DMS53 treated with DMSO at 0.1 percent for 48 hours (cell line): Measurements from ENCODE around the gene C20orf96.
"Not testable (repeated sequence)": the region's sequence is repeated elsewhere in the genome, so short reads cannot be mapped to it uniquely, and the experiment has no call there.

Experiments used
- DNase-seq: peaks from one replicate; lab custom pipeline; 2025; ENCODE audit not compliant: unreplicated experiment; lab: John Stamatoyannopoulos, UW

The C20orf96 gene

DNA sequence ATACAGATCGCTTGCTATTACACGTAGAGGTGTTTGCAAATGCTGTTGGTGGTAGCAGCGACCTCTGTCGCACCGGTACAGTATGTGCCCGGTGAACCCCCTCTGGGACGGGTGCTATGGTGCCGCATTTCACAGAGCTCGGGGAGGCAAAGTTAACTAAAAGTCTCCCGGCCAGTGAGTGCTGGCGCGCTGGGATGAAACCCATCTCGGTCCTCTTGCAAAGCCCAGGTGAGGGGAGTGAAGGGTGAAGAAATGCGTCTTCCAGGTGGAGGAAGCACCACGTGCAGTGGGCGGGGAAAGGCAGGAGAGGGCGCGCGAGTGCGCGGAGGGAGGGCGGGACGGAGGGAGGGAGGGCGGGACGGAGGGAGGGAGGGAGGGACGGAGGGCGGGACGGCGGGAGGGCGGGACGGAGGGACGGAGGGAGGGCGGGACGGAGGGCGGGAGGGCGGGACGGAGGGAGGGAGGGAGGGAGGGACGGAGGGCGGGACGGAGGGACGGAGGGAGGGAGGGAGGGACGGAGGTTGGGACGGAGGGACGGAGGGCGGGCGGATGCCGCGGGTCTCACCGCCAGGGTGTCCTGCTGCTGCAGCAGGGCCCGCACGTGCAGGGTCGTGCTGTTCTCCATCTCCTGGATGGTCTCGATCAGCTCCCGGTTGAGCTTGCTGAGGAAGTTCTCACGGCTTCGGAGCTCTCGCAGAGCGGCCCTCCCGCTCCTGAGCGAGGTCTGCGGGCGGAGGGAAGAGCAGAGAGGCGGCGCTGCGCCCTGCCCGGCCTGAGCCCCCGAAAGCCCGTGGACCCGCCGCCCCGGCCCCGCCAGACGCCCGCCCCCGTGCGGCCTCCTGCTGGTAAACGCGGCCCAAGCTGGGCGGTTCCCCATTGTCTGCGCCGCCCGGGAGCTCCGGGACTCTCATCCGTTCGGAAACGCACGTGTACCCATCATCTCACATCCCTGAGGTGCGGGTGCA lies 11.7 kb downstream of the C20orf96 start:
- DNase-seq, result no peak

DNA sequence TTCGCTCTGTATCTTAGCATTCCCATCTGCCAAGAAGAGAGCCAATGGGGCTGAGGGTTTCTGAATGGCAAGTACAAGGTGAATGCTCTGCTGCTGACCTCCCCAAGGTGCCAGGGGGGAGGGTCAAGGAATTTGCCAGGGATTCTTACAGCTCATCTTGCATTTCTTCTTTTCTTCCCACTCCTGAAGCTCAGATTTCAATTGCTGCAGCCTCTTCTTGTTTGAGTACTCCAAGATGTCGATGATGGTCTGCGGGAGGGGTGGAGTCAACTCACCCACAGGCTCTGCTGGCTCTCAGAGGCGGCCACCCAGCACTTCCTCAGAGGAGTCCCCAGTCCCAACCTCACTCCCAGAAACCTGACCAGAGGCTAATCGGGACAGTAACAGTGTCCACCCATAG lies 12.4 kb downstream of the C20orf96 start:
- DNase-seq, result no peak

DNA sequence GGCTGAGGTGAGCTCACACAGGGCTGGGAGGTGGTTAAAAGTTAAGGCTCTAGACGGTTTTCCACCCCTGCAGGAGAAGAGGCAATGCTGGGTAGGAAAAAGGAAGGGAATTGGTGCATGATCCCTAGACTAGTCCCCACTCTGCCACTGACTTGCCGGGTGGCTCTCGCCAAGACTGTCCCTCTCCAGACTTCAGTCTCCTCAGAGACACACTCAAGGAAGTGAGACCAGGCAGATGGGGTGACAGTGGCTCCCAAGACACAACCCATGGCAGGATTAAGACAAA lies 13.1 kb downstream of the C20orf96 start:
- DNase-seq, result no peak

DNA sequence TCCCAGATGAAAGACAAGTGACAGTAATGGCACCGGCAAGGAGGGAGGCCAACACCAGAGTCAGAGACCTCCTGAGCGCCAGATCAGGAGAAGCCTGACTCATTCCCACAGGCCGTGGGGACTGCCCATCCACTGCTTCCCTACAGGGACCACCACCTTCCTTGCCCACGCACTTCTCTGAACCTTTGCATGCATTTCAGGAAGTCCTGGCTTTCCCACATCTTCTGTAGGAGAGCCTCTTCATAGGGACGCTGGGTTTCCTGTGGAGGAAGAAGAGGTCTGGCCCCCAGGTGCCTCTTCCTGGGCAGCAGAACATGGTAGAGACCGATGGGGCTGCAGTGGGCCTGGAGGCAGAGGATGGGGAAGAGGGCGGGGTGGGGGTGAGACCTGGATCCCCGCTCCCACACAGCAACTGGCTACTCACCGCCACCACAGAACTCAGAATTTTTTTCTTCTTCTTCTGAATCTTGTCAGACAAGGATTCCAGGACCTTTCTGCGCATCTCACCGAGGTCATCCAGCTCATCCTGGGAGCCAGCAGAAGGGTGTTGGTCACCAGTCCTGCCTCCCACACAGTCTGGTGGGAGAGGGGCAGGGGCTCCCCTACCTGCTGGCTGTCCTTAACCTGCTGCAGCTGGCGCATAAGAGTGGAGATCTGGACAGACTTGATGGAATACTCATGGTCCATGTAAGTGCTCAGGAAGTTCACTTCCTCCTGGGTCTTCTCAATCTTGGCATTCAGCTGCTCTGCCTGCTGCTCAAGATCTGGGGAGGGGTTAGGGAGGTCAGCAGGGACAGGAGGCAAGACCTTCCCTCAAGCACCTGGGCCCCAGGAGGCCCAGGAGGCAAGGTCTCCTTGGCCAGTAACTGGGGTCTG lies 13.7 kb downstream of the C20orf96 start:
- DNase-seq, result no peak

DNA sequence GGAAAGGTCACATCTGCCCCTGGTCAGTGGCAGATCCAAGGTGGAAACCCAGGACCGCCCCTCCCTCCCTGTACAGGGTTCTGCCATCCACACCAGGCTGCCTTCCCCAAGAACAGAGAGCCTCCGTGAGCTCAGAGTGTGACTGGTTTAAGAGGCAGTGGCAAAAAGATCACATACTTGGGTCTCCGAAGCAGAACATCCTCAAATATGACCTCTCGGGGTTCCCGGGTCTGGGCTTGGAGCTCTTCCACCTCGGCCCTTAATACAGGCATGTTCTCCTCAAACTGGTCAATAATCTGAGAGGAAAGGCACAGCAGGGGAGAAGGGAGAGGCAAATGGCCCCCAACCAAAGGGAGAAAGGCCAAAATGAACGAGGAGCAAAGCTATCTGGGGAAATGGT lies 14.8 kb downstream of the C20orf96 start:
- no peak for DNase-seq

DNA sequence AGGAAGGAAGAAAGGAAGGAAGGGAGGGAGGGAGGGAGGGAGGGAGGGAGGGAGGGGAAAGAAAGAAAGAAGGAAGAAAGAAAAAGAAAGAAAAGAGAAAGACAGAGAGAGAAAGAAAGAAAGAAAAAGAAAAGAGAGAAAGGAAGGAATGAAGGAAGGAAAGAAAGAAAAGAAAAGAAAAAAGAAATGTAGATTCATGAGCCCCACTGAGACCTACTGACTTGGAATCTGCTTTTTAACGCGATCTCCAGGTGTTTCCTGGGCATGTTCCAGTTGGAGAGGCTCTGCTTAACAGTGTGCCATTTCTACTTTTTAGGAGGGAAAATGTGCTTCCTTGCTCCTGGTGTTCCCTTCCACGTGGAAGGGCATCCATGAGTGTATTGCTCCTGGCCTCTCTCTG lies 16.7 kb downstream of the C20orf96 start:
- no peak for DNase-seq

DNA sequence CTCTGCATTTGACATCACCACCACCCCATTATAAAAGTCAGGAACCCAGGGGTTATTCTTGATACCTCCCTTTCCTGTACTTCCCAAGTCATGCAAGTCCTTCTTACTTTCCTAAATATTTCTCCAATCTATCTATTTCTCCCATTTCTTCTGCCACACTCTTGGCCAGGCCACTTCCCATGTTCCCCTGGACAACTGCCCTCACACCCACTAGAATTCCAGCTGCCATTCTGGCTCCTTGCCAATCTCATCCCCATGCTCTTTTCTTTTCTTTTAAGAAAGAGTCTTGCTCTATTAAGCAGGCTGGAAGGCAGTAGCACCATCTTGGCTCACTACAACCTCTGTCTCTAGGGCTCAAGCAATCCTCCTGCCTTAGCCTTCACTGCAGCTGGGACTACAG lies 17.8 kb downstream of the C20orf96 start:
- no peak for DNase-seq

DNA sequence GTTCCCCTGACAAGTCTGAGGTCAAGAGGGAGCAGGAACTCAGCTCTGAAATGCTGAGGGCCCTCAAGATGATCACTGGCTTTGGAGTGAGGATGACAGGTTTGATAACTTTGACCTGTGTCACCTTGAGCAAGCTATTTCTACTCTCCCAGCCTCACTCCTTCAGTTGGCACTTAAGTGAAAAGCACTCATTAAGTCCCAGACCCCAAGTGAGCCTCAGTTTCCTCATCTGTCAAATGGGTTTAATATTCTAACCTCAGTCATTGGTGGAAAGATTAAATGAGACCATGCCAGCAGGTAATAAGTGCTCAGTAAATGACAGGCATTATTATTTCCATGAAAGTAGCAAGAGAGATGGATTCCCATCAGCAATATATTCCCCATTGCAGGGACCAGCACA lies 19.0 kb downstream of the C20orf96 start:
- DNase-seq, result no peak

DNA sequence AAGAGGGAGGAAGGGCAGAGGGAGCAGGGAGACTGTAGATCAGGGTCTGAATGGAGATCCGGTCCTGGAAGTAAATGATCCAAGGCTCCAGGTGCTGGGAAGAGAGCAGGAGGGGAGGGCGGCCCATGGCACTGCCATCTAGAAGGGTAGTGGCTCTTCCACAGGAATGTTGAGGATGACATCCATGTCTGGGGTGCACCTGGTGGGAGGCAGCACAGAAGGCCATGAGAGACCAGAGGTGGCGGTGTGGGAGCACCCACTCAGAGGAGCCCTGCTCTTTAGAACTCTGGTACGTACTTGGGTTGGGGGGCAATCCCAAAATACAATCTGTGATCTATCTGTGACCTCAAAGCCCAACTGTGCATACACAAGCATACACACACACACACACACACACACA lies 19.5 kb downstream of the C20orf96 start:
- DNase-seq, result no peak

DNA sequence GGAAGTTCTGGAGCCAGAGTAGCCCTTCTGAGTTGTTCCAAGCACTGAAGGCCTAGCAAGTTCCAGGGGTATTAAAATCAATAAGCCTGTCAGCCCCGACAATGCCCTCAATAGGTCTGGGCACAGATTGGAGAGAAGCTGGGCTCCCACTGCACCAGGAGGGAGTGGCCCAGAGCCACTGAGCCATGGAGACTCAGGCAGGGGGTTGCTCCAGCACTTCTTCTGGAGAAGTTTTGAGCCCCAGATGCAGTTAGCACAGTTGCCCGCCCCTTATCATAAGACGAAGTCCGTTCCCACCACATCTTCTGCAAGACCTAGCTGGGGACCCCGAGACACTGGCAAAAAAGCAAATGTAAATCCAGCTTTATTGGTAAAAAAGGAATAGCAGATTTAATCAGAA lies 20.0 kb downstream of the C20orf96 start:
- no peak for DNase-seq

DNA sequence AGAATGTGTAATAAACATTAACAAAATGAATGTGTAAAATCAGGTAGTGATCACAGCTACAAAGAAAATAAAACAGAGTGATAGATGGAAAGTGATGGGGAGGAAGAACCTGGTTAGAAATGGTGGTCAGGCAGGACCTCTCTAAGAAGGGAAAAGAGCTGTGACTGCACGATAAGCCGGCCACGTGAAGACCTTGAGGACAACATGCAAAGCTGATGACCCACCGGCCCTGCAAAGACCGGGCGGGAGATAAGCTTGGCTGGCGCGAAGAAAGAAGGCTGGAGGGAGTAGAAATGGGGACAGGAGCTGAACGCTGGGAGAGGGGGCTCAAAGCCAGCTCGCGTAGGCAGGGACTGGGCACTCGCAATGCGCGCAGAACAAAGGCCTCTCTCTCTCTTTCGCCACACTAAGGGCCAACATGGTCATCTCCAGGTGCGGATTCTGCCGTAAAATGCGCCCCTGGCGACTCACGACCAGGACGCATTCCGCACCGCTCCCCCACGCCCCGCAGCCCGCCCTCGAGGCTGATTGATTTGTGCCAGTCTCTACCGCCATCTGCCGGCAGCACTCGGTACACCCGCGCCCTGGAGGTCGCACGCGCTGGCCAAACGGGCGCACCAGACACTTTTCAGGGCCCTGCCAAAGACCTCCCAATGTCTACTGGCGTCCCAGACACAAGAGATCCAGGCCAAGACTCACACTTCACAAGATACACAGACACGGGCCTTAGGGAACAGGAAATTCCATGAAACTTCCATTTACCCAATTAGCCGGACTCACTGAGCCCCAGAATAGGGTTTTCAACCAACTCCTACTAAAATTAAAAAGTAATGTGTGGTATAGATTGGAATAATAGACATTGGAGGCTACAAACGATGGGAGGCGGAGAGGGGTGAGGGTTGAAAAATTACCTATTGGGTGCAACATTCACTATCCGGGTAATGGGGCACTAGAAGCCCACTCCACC lies 23.7 kb downstream of the C20orf96 start:
- DNase-seq, result peak; percentile 71

DNA sequence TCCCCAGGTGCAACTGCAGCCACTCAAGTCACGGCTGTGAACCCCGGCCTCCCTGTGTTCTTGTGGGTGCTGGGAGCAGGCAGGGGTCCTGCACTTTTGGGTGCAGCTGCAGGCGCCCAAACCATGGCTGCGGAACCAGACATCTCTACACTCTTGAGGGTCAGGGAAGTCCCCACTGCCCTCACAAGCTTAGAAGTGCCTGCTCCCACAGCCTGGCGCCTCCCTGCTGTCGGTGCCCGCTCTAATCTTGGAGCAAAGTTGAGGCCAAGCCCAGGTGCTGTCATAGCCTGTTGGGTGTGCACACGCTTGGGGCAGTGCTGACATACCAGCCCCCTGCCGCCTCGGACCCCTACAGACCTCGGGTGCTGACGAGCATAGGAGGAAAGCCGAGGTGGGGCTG lies 26.8 kb downstream of the C20orf96 start:
- DNase-seq, result no peak

DNA sequence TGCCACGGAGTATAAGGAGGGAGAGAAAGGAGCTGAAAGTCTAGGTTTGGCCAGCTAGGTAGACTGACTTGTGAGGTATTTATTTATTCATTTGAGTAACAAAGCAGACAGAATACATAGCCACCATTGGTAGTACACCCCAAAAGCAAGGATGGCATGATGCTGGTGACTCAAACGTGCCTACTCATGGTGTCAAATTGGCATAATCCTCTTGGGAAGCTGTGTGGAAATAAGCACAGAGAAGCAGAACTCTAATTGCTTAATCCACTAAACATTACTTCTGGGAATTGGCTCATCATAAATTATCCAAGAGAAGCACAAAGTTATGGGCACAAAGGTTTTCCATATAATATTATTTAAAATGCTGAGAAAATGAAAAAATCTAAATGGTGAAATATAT lies 30.6 kb downstream of the C20orf96 start:
- DNase-seq, result no peak

DNA sequence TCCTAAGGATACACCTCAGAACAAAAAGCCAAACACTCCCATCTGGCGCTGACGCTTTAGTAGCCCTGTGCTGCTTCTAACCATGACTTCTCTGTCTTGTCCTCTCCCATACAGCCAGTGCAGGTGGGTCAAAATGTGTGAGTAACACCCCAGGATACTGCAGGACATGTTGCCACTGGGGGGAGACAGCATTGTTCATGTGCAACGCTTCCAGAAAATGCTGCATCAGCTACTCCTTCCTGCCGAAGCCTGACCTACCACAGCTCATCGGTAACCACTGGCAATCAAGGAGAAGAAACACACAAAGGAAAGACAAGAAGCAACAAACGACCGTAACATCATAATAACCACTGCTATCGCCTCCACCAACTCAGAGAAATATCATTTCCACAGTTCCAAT lies 31.6 kb downstream of the C20orf96 start:
- DNase-seq, result no peak

DNA sequence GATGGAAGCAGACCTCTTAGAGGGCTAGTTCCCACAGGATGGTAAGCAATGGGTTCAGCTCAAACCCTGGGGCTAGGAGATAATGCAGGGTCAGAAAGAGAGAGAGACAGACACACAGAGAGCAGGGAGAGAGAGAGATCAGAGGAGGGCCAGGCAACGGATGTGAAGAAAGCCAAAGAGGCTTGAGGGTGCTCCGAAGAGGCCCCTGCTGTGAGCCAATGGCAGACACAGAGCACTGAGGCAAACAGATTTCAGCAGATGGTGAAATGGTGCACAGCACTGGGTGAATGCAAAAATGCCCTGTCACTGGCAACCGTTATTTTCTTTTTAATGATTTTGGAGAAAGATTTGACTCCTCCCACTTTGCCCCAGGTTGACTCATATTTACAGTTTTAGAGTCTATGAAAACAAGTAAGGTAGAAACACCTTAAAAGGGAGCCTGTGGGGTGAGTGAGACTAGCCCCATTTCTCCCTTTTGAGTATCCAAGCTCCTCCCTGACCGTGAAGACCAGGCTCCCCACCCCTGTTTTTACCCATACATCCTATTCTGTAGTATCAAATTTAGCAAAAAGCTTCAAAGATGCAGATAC lies 32.2 kb downstream of the C20orf96 start:
- DNase-seq, result no peak

DNA sequence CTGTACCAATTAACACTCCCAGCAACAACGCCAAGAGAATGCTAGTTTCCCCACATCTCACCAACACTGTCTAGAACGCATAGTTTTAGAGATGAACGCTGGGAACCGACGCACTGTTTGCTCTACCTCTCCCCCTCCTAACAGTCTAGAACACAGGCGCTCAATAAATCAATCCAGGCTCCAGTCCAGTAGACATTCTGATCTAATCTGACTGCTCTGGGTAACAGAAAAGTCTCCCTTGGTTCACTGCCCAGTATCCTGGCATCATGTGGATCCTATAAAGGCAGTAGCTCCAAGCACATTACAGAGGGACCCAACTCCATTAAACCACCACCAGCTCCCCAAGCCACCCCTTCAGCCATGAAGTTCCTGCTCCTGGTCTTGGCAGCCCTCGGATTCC lies 33.1 kb downstream of the C20orf96 start, which contains the start of gene DEFB132:
TSS of gene DEFB132 (plus strand) at position 306 of the 400 bp plus-strand sequence. CDS start at position 361, 55 bp downstream.
- no peak for DNase-seq

DNA sequence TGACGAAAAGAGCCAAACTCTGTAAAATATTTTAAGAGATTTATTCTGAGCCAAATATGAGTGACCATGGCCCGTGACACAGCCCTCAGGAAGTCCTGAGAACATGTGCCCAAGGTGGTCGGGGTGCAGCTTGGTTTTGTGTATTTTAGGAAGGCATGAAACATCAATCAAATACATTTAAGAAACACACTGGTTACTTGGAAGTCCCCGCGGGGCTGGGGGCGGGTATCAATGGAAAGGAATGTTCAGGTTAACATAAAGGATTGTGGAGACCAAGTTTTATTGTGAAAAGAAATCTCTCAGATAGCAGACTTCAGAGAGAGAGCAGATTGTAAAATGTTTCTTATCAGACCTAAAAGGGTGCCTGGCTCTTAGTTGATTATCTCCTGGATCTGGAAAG lies 37.1 kb downstream of the C20orf96 start:
- DNase-seq, result not testable (repeated sequence)

DNA sequence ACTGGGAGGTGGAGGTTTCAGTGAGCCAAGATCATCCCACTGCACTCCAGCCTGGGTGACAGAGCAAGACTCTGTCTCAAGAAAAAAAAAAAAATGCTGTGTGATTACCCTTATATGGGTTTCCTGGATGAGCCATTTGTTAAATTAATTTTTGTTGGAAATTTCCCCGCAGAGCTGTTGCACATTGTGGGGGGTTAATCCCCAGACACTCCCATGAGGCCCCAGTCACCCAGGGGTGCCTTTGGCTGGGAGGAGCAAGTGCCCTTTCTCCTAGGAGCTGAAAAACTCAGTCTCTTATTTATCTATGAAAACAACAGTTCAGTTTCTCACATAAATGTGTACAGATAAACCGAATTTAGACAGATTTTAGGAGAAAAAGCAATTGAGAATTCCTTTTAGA lies 37.7 kb downstream of the C20orf96 start:
- no peak for DNase-seq

DNA sequence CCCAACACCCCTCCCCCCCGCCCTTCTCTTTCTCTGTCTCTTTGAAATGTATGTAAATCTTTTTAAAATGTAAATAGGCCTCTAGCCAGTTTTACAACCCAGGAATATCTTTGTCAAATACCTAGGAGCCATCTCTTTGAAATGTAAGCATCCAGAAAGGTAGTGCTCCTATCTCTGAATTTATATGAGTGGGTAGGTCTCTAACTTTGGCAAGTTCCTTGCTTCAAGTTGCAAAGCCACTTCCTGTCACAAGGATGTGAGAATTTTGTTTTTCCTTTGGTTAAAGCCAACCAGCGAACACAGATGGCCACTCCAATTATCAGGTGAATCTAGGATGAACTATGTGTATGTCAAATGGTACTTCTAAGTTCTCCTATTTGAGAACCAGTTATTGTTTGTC lies 39.2 kb downstream of the C20orf96 start:
- DNase-seq, result no peak

DNA sequence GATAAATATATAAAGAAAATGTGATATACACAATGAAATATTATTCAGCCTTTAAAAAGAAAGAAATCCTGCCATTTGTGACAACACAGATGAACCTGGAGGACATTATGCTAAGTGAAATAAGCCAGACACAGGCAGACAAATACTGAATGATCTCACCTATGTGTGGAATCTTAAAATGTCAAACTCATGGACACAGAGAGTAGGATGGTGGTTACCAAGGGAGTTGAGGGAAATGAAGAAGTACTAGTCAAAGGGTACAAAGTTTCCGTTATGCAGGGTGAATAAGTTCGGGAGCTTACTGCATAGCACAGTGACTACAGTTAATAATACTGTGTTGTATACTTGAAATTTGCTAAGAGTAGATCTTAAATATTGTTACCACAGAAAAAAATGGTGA lies 47.6 kb downstream of the C20orf96 start:
- no peak for DNase-seq

DNA sequence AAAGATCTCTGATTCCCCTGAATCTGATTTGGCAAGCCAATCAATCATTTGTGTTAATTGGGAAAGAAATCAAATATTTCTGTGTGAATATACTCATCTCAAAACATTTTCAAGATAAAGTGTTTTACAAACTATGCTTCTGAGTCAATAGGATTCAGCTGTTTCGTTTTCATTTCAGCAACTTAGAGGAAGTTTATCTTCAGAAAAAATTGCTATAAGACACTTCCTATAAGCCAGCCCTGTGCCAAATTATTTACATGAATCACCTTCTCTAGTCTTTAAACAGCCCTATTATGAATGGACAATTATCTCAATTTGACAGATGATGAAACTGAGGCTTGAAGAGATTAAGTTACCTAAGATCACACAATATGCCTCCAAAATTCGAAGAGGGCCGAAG lies 52.6 kb downstream of the C20orf96 start:
- no peak for DNase-seq
